Epithelial cell of esophagus (primary cell): ENCODE results near the gene DPP6.

ENCODE experiments used
- DNase-seq: peaks from one replicate; pipeline ENCODE4 v3.0.0; 2010; ENCODE audit warnings: low read depth
- H3K4me3 ChIP-seq: 2 replicates; pipeline ENCODE4 v1.5.1; 2011; ENCODE audit warnings: mild to moderate bottlenecking, low read length, control low read depth
- CTCF ChIP-seq: IDR thresholded peaks from 2 replicates; pipeline ENCODE4 v1.5.1; 2011; ENCODE audit warnings: low read depth, mild to moderate bottlenecking, low read length, control low read depth, inconsistent platforms; ENCODE audit not compliant: insufficient read depth; ENCODE audit errors: missing control alignments

The DPP6 gene

GRCh38 chr7:154416714-154417113 lies 364.5 kb downstream of the DPP6 start:
- no peak for DNase-seq
- no peak overlapping the region for H3K4me3 ChIP-seq
- no peak for TF ChIP-seq CTCF

- no peak for TF ChIP-seq CTCF
- DNase-seq = no peak
- no peak overlapping the region for H3K4me3 ChIP-seq
These were observed 367.1 kb downstream of the DPP6 start for GRCh38 chr7:154419344-154419743.

- no peak for DNase-seq
- H3K4me3 ChIP-seq = no peak overlapping the region
- TF ChIP-seq CTCF = no peak
These were observed 371.0 kb downstream of the DPP6 start for GRCh38 chr7:154423231-154423630.

- no peak for DNase-seq
- TF ChIP-seq CTCF = no peak
- H3K4me3 ChIP-seq = no peak overlapping the region
These were observed 372.2 kb downstream of the DPP6 start for GRCh38 chr7:154424350-154424749.

- DNase-seq = no peak
- TF ChIP-seq CTCF = no peak
- H3K4me3 ChIP-seq = no peak overlapping the region
These were observed 373.1 kb downstream of the DPP6 start for GRCh38 chr7:154425271-154425670.

- TF ChIP-seq CTCF = no peak
- DNase-seq = no peak
- no peak overlapping the region for H3K4me3 ChIP-seq
These were observed 374.6 kb downstream of the DPP6 start for GRCh38 chr7:154426778-154427177.

- H3K4me3 ChIP-seq = no peak overlapping the region
- DNase-seq = no peak
- TF ChIP-seq CTCF = no peak
These were observed 375.3 kb downstream of the DPP6 start for GRCh38 chr7:154427533-154427932.
